ENCODE results near the gene CNPY1.

CNPY1 gene

DNA sequence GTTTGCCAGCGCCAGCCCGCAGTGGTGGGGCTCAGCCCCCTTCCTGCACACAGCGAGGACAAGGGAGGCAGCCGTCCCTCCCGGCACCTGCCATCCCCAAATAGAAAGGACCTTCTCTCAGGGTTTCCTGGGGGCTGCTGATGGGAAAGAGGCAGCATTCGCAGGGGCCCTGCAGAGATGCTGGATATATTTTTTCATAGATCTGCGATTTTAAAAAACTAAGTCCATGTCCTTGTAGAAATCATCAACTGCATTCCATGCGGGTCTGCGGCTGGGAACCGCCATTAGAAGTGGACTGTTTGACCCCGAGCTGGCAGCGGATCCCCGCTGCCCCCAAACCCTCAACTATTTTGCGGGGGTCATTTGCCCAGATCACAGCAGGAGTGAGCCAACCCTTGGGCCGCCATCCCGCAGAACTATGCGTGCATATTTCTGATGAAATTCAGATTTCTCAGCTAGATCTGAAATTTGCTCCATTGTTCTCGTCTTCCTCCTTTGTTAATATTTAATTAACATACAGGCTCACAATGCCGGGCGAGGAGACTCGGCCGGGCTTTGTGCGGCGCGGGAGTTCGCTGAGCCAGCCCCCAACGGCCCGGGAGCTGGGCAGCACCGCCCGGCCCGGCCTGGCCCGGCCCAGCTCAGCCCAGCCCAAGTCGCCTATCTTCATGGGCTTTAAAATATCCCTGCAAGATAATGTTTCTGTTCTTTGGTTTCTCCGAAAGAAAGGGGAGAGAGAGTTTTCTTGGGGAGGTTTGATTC, 86.5 kb downstream of the CNPY1 start:
- TF ChIP-seq CTCF (IDR thresholded peaks at IDR 0.05; ENCODE audit: low read depth, low read length): no peak
- H3K4me3 ChIP-seq (ENCODE audit: low read depth, low read length): no peak overlapping the region

- no peak overlapping the region for H3K4me3 ChIP-seq (ENCODE audit: low read depth, low read length)
- TF ChIP-seq CTCF (IDR thresholded peaks at IDR 0.05; ENCODE audit: low read depth, low read length): no peak
These were observed 87.3 kb downstream of the CNPY1 start for GRCh38 chr7:155458878-155459699.

- peak within 1 kb of the TSS; percentile 35 for H3K4me3 ChIP-seq (ENCODE audit: low read depth, low read length)
These were observed 88.1 kb downstream of the CNPY1 start, which contains the start of gene EN2 for GRCh38 chr7:155458111-155458877. EN2 (plus strand) TSS chr7:155458129; CDS start chr7:155458378, 249 bp downstream.

GRCh38 chr7:155457544-155458110, 88.7 kb downstream of the CNPY1 start:
- no peak overlapping the region; the same call in 1 of the 2 replicates for H3K4me3 ChIP-seq (ENCODE audit: low read depth, low read length)
- no peak for TF ChIP-seq CTCF (IDR thresholded peaks at IDR 0.05; ENCODE audit: low read depth, low read length)

More at GRCh38 chr7:155458111-155458877, 88.1 kb downstream of the CNPY1 start, which contains the start of gene EN2:
- no peak for TF ChIP-seq CTCF (IDR thresholded peaks at IDR 0.05; ENCODE audit: low read depth, low read length)

DNA sequence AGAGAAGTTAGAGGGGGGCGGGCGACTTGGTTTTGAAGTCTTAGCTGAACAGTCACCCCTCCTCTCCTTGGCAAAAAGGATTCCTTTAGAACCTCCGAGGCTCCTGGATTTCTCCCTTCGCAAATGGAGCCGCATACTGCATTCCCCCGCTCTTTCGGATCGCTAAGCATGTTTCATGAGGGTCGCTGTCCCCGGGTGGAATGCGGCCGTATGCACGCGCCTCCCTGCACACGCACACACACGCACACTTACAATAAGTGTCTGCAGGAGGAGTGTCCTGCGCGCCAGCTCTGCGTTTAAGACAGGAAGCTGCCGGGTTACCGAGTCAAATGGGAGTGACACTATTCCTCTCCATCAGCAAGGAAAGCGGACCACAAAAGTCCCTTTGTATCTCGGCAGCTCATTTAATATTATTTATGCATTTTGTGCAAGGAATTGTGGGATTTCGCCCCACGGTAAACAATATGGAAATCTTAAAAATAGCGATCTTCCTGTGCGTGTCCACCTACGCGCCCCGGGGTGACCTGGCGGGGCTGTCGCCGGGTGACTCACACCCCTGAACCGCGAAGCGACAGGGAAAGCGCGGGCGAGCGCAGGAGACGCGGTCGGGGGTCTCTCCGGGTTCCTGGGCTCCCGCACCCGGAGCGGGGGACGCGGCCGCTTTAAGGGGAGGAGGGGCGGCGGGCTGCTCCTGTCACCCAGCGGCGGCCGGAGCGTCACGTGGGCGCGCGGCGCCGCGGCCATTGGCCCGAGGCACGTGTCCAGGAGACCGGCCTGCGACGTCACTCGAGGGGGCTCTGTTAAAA, 89.4 kb downstream of the CNPY1 start:
- H3K4me3 ChIP-seq (ENCODE audit: low read depth, low read length): peak overlapping the region; percentile 35
- no peak for TF ChIP-seq CTCF (IDR thresholded peaks at IDR 0.05; ENCODE audit: low read depth, low read length)
